Measurements from ENCODE around the gene KCNJ10.
"Not testable (repeated sequence)": the region's sequence is repeated elsewhere in the genome, so short reads cannot be mapped to it uniquely, and the experiment has no call there.

The KCNJ10 gene

DNA sequence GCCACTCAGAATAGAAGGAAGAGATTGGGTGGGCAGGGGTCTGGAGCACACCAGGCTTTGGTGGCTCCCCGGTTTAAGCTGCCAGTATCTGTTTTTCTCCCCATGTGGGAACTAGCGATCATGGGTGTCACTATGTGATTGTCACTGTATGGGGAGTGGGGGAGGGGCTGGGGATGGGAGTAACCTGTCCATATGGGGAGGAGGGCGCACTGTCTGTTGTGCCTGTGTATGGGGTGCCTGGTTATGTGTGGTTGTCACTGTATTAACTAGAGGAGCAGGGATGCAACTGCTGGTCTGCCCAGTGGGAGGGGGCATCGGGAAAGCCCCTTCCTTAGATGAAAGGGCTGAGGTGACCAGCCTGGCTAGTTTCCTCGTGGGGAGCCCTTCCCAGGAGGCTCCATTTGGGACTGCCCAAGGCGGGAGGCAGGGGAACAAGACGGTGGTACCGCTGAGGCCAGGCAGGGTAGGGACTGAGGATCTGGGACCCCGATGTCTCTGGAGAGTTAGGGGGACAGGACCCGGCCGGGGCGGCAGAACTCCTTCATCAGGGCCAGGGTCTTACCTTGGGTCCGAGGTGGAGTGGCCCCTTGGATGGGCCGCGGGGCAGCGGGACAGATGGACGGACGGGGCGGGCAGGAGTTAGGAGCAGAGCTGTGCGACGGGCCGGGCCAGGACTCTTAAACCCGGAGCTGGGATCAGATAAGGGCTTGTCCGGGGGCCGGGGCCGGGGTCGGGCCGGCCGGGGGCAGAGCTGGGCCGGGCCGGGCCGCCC is at the start of gene KCNJ10:
KCNJ10 (minus strand) TSS at position 701 of the 772 bp plus-strand sequence. CDS start 27,628 bp downstream, outside the sequence.
- DNase-seq (ENCODE audit: low spot score) = no peak

DNA sequence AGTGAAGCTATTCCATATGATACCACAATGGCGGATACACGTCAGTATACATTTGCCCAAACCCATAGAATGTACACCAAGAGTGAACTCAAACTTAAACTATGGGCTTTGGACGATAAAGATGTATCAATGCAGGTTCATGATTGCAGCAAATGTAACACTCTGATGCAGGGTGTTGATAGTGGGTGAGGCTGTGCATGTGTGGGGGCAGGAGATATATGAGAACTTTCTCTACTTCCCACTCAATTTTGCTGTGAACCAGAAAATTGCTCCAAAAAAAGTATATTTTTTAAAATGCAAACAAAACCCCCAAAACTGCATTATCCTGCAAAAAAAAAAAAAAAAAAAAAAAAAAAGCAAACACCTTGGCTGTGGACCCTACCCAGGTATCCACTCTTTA is 49.0 kb upstream of the KCNJ10 start:
- no peak for DNase-seq (ENCODE audit: low spot score)

DNA sequence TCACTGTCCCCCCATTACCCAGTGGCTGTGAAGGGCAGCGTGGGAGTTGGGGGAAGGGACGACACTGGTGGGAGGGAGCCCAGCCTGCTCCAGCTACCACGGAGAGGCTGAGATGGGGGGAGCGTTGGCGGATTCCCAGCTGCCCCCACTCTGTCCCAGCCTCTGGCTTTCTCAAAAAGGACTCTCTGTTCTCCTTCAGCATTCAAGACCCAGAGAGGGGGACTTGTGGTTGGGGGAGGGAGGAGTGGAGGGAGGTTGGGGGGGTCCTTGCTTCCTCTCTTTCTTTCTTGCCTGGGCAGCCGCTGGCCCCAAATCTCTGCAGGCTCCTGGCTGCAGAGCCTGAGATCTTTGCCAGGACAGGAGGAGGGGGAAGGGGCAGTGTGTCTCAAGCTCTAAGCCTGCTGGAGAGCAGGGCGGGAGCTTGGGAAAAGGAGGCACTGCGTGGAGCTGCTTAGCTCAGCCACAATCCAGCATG is 47.8 kb upstream of the KCNJ10 start:
- no peak for DNase-seq (ENCODE audit: low spot score)

DNA sequence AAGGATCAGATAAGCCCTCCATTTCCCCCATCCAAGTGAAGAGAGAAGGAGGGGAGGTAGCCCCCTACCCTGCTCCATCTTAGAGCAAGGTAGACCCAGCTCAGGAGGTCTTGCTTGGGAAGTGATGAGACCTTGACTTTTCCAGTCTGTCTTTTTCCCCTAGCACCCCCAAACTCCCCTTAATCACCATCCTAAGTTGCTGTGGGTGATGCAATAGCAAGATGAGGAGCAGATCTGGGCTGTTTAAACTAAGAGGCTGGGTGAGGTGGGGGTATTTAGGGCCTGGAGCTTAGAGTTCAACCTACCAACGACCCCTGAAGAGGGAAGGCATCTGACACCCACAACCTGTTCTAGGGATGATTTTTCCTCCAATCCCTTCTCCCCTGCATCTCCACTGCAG is 47.3 kb upstream of the KCNJ10 start:
- DNase-seq (ENCODE audit: low spot score) = no peak

DNA sequence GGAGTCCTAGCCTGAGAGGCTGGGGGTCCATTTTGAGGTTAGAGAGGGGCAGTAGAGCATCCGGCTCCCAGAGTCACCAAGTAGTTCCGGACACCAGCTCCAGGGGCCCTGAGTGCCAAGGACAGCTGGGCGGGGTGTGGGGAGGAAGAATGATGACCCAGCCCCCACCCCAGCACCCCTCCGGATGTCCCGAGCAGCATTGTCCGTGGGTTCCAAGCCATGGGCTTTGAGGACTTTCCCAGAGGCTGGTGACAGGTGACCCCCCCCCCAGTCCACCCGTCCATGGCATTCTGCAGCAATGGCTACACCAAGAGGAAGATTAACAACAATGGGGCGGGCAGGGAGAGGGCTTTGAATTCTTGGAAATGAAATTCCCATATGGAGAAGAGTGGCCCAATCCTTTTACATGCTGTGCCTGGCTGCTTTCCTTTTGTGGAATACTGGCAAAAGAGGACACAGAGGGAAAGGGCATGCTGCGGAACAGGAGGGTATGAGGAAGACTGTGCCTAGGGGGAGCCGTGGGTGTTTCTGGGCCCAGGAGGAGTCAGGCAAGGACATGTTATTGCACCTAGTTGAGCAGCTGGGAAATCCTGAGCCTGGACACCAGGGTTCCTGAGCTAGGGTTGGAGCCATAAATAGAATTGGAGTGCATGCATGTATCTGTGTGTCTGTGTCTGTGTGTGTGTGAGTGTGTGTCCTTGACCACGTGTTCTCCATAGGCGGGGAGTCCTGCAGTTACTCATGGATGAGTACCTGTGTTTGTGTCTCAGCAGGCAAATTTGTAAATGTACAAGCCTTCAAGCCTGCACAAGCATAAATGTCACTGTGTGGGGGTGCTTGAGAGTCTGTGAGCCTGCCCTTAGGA is 46.6 kb upstream of the KCNJ10 start:
- DNase-seq (ENCODE audit: low spot score) = no peak

DNA sequence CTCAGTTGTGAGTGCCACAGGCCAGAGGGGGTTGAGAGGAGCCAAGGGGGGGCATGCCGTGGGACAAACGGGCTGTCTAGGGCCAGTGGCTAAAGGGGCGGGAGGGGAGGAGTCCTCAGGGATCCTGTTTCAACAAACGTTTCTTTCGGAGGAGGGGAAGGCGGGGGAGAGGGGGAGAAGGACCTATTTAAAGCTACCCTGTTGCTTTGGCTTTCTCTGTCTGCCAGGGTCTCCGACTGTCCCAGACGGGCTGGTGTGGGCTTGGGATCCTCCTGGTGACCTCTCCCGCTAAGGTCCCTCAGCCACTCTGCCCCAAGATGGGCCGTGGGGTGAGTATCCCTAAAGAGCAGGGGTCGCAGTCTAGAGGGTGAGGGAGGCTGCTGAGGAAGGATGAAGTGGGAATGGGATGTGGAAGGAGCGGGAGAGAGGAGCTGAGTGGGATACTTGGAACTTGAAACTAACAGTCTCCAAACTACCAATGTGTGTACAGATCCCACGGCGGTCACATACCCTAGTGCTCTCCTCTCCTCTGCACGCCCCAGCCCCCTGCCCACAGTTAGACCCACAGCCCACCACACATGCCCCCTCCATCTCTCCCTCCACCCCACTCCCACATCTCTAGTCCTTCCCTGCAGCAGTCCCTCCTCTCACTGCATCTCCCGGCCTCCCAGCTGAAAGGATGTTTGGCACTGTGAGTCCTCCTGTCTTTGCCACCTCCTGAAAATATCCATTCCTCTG is 45.8 kb upstream of the KCNJ10 start, which contains the start of gene ATP1A2:
ATP1A2 (plus strand) TSS at position 215 of the 738 bp plus-strand sequence; CDS start at position 318, 103 bp downstream.
- no peak for DNase-seq (ENCODE audit: low spot score)

DNA sequence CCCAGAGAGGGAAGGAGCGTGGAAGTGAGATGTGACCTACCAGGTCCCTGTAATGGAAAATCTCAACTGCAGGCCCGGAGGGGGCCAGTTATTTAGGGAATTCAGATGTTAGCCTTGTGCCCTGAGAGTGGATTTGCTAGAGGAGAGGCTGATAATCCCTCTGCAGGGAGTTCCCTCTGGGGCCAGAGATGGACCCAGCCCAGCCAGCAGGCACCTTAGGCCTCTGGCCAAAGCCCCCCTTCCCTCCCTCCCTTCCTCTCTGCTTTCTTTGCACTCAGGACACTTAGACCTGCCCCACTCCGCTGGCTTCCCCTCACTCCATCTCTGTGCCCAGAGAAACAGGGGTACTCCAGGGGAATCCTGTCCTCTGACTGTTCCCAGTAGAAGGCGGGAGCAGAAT is 44.1 kb upstream of the KCNJ10 start:
- DNase-seq (ENCODE audit: low spot score) = no peak

DNA sequence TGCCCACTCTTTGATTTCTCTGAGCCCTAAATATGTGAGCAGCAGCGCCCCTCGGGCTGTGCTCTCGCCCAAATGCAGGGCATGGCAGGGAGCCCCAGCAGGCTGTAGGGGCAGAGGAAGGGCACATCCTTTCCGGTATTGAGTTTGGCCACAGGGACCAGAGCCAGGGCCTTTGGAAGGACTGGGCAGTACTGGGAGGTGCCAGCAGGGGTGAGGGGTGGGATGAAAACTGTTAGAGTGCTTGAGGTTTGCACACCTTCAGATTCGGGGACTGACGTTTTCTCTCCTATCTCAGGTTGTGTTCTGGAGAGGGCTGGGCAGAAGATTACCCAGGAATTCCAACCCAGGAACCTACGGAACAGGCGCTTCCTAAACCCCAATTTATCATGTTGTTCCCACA is 43.4 kb upstream of the KCNJ10 start:
- no peak for DNase-seq (ENCODE audit: low spot score)

DNA sequence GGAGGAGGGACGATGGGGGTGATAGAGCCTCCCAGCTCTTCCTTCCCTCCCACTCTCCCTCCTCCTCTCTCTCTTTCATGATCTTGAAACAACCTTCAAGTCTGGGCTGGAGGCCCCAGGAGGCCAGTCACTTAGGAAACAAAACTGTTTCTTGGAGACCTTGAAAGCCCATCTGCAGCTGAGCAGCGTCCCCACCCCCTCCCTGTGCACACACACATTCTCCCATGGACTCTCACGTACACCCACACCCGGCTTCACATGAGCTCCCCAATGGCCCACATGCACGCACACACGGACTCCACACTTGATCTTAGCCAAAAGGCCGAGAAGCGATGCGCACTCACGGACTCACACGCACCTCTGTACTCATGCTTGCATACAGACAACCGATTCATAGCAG is 42.4 kb upstream of the KCNJ10 start:
- no peak for DNase-seq (ENCODE audit: low spot score)

DNA sequence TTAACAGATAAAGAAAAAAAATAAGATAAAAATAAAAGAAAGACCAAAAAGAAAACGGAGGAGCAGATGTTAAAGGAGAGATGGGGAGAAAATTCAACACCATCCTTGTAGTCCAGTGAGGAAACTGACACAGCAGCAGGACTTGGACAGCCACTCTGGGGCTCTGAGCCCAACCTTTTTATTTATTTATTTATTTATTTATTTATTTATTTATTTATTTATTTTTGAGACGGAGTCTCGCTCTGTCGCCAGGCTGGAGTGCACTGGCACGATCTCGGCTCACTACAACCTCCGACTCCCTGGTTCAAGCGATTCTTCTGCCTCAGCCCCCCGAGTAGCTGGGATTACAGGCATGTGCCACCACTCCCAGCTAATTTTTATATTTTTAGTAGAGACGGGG is 41.5 kb upstream of the KCNJ10 start:
- DNase-seq (ENCODE audit: low spot score) = not testable (repeated sequence)

DNA sequence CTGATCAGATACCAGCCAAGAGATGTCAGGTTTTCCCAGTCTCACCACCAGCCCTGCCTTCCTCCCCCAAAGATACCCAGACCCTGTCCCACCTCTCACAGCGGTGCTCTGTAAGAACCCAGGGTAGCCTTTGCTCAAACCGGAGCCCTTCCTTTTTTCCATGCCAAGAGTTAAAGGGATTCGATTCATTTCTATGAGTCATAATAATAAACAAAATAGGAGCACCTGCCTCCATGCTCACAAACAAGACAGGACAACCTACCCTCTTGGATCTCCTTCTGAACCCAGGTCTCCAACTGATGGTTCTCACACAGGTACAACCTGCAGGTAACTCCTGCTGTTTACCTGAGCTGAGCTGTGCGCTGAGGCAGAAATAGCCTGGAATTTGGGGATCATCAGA is 39.7 kb upstream of the KCNJ10 start:
- no peak for DNase-seq (ENCODE audit: low spot score)

DNA sequence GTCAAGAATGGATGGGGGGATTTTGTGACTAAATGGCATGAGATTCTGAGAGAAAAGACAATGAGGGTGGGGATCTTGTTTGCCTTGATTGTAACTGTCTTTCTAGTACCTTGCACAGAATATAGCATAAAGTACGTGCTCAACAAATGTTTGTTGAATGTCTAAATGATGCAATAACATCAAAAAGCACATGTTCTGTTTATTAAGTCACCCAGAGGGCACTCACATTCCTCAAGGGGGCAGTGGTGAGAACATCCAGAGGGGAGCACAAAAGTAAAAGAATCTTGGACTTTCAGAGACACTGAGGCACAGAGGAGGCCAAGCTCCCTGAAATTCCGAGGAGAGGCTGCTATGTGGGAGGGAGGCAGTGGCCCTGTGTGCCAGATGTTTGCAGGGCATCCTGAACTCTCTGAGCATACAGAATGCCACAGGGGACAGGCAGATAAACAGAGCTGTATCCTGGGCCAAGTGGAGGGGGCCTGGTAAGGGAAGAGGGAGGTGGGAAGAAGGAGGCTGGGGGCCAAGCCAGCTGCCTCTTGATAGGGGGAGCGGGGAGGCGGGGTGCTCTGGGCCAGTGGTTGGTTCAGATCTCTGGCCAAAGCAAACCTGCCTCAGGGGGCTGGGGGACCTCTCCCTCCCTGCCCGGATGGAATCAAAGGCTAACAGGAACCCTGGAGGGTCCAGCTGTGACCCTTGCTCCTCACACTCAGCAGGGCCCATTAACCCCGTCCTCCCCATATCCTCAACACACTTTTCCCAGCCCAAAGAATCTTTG is 39.1 kb upstream of the KCNJ10 start:
- peak; percentile 86 for DNase-seq (ENCODE audit: low spot score)

DNA sequence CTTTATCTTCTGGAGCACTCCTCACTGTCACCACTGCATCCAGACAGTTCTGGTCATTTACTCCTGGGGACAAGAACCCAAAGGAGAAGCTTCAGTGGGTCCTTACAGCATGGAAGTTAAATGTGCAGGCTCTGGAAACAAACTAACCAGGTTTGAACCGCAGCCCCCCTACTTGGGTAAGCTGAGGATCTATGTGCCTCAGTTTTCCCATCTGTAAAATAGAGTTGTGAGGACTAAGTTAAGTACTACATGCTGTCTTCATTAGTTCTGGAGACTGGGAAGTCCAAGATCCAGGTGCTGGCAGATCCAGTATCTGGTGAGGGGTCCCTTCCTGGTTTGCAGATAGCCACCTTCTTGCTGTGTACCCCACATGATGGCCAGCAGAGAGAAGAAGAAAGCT is 37.6 kb upstream of the KCNJ10 start:
- no peak for DNase-seq (ENCODE audit: low spot score)

DNA sequence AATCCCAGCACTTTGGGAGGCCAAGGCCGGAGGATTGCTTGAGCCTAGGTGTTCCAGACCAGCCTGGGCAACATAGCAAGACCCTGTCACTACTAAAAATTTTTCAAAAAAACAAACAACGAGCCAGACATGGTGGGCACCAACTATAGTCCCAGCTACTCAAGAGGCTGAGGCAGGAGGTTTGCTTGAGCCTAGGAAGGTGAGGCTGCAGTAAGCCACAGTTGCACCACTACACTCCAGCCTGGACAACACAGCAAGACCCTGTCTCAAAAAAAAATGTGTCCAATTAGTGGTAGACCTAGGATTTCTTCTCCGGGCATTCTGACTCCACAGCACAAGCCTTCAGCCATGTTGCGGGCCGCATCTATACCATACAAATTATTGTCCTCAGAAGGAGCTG is 35.2 kb upstream of the KCNJ10 start:
- no peak for DNase-seq (ENCODE audit: low spot score)

DNA sequence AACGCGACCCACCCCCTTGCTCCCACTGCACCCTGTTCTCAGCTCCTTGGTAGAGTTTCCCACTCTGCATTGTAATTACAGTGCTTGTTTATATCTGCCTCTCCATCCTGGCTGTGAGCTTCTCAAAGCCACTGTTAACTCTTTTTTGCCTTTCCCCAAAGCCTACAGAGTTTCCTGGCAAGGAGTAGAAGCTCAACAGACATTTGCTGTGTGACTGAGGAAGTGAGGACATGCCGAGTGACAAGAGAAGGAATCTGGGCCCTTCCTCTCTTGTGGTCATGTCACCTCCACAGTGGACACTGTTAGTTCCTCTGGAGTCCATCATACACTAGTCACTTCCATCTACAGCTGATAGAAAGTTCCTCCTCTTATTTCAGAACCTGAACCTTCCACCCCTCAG is 34.5 kb upstream of the KCNJ10 start:
- DNase-seq (ENCODE audit: low spot score) = no peak

DNA sequence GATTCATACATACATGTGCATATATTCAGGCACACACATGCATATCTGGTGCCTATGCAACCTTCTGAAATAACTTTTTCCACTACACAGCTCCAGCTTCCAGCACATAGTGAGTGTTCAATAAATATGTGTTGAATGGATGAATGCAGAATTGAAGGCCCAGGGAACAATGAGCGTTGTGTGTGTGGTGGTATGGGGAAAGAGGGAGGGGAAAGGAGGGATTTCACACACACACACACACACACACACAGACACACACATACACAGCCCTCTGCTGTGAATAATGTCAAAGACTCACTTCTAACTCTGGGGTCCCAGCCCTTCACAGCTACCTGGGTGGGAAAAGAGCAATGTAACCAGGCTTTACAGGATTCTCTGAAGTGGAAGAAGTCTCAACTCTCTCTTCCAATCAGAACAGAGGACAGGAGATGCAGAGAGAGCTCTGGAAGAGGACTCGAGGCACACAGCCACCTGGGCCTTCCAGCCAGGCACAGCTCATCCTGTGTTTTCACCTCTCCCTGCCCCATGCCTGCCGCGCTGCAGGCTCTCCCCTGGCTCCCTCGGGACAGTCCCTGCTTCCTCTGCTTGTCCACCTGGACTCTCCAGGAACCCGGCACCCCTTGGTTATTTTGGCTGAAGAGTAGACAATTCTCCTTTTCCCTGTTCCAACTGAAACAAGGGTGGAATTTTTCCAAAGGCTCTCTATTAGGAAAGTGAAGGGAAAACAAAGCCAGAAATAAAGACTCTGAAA is 33.9 kb upstream of the KCNJ10 start:
- DNase-seq (ENCODE audit: low spot score) = peak; percentile 51

DNA sequence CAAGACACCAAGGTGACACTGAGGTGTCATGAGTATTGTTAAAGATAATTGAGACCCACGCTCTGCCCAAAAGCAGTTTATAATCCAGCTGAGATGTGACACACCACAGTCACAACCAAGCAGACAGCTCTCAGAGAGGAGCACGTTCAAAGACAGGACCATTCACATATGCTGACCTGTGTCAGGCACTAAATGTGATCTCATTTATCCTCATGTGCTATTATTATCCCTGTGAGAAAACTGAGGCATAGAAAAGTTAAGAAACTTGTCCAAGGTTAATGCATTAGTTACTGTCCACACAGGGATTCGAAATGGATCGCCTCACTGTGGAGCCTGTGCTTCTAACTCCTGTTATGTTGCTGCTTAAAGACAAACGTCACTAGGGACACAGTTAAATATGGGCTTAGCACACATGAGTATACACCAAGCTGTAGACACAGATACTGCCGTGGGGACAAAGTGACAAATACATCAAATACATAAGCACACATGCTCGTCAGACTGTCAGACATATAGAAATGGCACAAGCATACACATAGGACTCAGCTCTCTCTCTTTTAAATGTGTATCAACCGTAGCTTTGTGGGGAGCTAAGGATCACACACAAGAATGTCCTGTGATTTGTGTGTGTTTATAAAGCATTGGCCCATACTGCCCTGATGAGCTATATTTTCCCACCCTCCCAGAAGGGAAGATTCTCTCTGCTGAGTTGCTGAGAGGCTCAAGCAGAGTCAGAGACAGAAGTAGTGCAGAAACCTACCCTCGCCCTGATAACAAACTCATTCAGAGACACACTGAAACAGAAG is 32.0 kb upstream of the KCNJ10 start:
- no peak for DNase-seq (ENCODE audit: low spot score)

DNA sequence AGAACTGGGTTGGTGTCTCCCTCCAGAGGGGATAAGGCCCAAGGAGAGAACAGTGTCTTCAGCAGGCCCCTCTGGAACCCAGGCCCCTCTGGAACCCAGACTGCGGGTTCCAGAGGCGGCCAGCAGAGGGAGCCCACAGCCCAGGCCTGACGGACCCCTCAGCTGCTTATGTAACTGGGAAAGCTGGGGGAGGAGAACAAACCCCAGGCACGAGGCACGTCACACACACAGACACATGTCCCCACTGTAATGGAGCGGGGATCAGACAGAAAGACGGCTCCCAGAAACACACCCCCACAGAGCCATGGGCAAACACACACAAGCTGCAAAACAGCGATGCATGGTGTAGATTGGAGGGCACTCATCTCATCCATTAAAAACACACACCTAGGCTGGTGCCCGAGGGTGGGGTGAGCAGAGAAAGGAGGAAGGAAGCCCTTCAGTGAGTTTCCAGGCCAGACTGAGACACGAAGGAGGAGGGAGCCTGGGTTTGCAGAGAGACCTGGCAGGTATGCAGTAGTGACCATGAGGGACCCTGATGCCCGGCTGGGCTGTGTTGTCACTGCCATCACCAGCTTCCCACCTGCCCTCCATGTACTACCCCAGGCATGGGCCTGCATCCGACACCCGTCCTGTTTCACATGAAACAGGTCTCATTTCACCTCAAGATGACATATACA is 31.2 kb upstream of the KCNJ10 start:
- DNase-seq (ENCODE audit: low spot score) = peak; percentile 90

DNA sequence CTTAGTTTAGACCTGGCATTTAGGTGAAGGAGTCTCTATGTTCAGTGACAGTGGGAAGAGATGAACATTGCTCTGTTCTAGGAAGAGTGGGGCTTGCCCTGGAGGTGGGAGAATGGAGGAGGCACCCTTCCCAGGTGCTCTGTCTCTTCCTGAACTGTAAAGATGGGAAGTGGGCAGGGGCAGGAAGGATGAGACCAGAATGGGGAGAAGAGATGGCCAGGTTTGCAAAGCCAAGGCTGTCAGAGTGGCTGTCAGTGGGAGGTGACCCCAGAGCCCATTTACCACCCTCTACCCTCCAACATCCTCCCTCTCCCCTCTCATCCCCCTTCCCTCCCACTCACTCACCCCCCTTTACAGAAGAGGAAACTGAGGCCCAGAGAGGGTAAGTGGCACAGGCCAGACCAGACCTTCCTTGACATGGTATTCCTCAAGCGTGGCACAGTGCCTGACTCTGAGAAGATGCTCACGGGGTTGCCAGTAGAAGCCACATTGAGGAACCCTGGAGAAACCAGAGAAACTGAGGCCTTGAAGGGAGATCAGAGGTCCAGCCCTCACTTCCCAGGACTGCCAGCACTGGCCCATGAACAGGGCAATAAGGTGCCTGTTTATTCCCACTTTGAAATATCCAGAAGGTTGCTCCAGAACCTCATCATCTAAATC is 29.9 kb upstream of the KCNJ10 start:
- DNase-seq (ENCODE audit: low spot score) = no peak

Data from COLO829 (cell line).